Lung (tissue), 12 donors: ENCODE results near the gene RAB3GAP2. TPM values are rescaled to one million over a fixed set of nuclear protein-coding genes. Genes with fewer than 3 reads are reported as not detected.

ENCODE experiments used
- ATAC-seq: fragments of 200-7000 bp; cut with Tn5 transposase; one replicate; pipeline ENCODE4 v1.9.1; 2020; ENCODE audit warnings: moderate number of reproducible peaks; ENCODE audit not compliant: insufficient read depth, low FRiP score
- DNase-seq, 3 donors: peaks; one replicate each; pipeline ENCODE4 v3.0.0-alpha.2; 2013 to 2017
- H3K27ac ChIP-seq, 2 donors: one replicate each; pipeline ENCODE4 v1.5.1; 2013; ENCODE audit warnings: mild to moderate bottlenecking in 2 of 2, moderate library complexity in 2 of 2, control low read depth in 1 of 2, inconsistent platforms in 1 of 2, low read depth in 1 of 2, low read length in 1 of 2
- H3K27me3 ChIP-seq, 3 donors: one replicate each; pipeline ENCODE4 v1.5.1; 2013; ENCODE audit warnings: low read length in 2 of 3; ENCODE audit not compliant: control insufficient read depth in 3 of 3, insufficient read depth in 3 of 3
- H3K36me3 ChIP-seq, 4 donors: one replicate each; pipeline ENCODE4 v1.5.1; 2013; ENCODE audit warnings: low read length in 4 of 4, mild to moderate bottlenecking in 1 of 4, moderate library complexity in 1 of 4; ENCODE audit not compliant: control insufficient read depth in 4 of 4, insufficient read depth in 4 of 4
- H3K4me1 ChIP-seq, 5 donors: one replicate each; pipeline ENCODE4 v1.5.1; 2013; ENCODE audit warnings: low read length in 5 of 5, mild to moderate bottlenecking in 2 of 5, moderate library complexity in 1 of 5; ENCODE audit not compliant: control insufficient read depth in 5 of 5, insufficient read depth in 5 of 5
- H3K4me3 ChIP-seq: one replicate; pipeline ENCODE4 v1.5.1; 2013; ENCODE audit warnings: mild to moderate bottlenecking, control low read depth, moderate library complexity
- H3K9ac ChIP-seq, 2 donors: one replicate each; pipeline ENCODE4 v1.5.1; 2013; ENCODE audit warnings: low read length in 2 of 2, control low read depth in 1 of 2; ENCODE audit not compliant: insufficient read depth in 1 of 2
- H3K9me3 ChIP-seq, 4 donors: one replicate each; pipeline ENCODE4 v1.5.1; 2013; ENCODE audit warnings: low read length in 3 of 4, mild to moderate bottlenecking in 1 of 4, moderate library complexity in 1 of 4; ENCODE audit not compliant: control insufficient read depth in 4 of 4, insufficient read depth in 3 of 4
- WGBS, 2 donors: extraction: QIAGEN DNeasy Blood & Tissue Kit; methylation state at CpG; one replicate each; pipeline ENCODE4 v1.1.7; 2013; 5-methylcytosine and 5-hydroxymethylcytosine counted together
- polyA plus RNA-seq, 2 donors: library from polyadenylated mRNA; stranded (reverse); fragments of 200-250 nt; gene quantifications; one replicate each; pipeline ENCODE4 v1.2.1, GENCODE V29; 2013
- total RNA-seq, 2 donors: library from RNA; depleted of rRNA in 1 of 2; stranded (reverse); fragments of >200 nt in 1 of 2; gene quantifications; one replicate each; pipeline ENCODE4 v1.2.1, GENCODE V29; 2014 to 2021
- TF ChIP-seq, protein P1 (sequence below): IDR thresholded peaks from 2 replicates; pipeline ENCODE4 v1.5.1; 2012; ENCODE audit warnings: mild to moderate bottlenecking; ENCODE audit errors: control extremely low read depth, extremely low read depth
- donor health status: control.
- donor health status: control.
- donor health status: Bipolar disorder and iron deficiency.
- donor health status: healthy.
- donor health status: DM: yes; HTN: yes; CAD: no.

Gene RAB3GAP2
- total and polyA plus RNA-seq, 4 donors = 7.5 to 37.5 (median 23.2) TPM

DNA sequence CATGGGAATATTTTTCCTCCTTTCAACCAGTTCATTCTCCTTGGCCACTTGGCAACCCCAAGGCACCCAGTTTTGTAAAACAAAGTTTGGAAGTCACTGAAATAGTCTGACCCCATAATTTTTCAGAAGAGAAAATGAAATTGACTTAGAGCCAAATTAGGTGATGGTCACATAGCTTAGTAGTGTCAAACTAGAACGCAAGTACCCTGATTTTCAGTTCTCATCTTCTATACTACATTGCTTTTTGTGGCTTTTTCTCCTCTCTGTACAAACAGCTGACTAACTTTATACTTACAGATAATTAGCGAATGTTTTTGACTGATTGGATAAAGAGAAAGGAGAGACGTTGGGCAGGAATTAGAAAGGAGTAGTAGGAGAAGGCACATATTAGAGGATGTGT, 145.2 kb downstream of the RAB3GAP2 start:
- H3K4me3 ChIP-seq = no peak overlapping the region
- TF ChIP-seq, protein P1, sequence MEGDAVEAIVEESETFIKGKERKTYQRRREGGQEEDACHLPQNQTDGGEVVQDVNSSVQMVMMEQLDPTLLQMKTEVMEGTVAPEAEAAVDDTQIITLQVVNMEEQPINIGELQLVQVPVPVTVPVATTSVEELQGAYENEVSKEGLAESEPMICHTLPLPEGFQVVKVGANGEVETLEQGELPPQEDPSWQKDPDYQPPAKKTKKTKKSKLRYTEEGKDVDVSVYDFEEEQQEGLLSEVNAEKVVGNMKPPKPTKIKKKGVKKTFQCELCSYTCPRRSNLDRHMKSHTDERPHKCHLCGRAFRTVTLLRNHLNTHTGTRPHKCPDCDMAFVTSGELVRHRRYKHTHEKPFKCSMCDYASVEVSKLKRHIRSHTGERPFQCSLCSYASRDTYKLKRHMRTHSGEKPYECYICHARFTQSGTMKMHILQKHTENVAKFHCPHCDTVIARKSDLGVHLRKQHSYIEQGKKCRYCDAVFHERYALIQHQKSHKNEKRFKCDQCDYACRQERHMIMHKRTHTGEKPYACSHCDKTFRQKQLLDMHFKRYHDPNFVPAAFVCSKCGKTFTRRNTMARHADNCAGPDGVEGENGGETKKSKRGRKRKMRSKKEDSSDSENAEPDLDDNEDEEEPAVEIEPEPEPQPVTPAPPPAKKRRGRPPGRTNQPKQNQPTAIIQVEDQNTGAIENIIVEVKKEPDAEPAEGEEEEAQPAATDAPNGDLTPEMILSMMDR = no peak
- no peak overlapping the region for H3K9ac ChIP-seq
- no peaks in the 10 kb centered on the region for H3K9me3 ChIP-seq
- H3K36me3 ChIP-seq = peaks cover 5 to 17% (median 11%) of the 10 kb centered on the region in 4 donors
- ATAC-seq = no peak
- DNase-seq = no peak
- peaks cover 0 to 2% (median 0%) of the 10 kb centered on the region in 5 donors for H3K4me1 ChIP-seq
- WGBS, 2 donors = 89 to 95% methylated on average over 3 of the region's 3 CpGs
- no peaks in the 10 kb centered on the region for H3K27me3 ChIP-seq
- H3K27ac ChIP-seq = no peak overlapping the region

DNA sequence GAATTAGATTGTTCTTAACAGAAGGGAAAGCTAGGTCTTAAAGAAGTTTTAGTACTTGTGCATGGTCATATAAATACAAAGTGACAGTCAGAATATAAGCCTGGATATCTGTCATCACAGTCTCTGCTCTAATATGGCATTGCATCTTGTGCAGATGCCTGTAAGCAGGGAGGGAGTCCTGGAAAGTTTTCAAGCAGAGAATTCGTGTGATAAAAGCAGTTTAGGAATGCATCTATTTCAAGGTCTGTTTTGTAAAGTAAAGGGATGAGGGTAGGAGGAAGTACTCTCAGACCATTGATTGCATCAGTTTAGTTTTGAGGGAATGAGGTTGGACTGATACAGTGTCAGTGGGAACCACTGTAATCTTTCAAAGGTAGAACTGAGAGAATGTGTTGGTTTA, 147.7 kb downstream of the RAB3GAP2 start:
- WGBS, 2 donors = 20 to 23% methylated on average over 1 of the region's 1 CpG
- Histone ChIP-seq H3K9ac (no peak overlapping the region), H3K4me1 (peaks cover 0 to 2% (median 0%) of the 10 kb centered on the region in 5 donors), H3K9me3 (no peaks in the 10 kb centered on the region), H3K27ac (no peak overlapping the region), H3K36me3 (peaks cover 4 to 20% (median 10%) of the 10 kb centered on the region in 4 donors), H3K4me3 (no peak overlapping the region), H3K27me3 (no peaks in the 10 kb centered on the region)
- TF ChIP-seq, protein P1 = no peak
- ATAC-seq (no peak), DNase-seq (no peak)

DNA sequence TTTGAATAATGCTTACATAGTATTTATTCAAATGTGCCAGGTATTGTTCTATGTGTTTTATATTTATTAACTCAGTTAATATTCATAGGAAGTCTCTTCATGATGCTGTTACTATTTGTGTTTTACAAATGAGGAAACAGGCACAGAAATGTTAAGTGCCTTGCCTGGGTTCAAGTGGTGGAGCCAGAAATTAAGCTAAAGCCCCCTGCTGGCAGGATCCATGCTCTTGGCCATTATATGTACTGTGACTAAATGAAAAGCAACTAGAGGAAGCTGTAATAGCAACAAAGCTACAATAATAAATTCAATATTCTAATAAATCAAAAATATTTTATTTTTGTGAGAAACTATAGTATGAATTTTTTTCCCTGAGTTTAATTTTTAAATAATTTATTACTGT, 148.4 kb downstream of the RAB3GAP2 start:
- Histone ChIP-seq H3K27ac (no peak overlapping the region), H3K9me3 (no peaks in the 10 kb centered on the region), H3K4me1 (peaks cover 0 to 2% (median 0%) of the 10 kb centered on the region in 5 donors), H3K4me3 (no peak overlapping the region), H3K36me3 (peaks cover 4 to 20% (median 10%) of the 10 kb centered on the region in 4 donors), H3K9ac (no peak overlapping the region), H3K27me3 (no peaks in the 10 kb centered on the region)
- DNase-seq = peak in 1 of 3 donors; percentile 11
- TF ChIP-seq, protein P1 = no peak
- ATAC-seq = no peak

DNA sequence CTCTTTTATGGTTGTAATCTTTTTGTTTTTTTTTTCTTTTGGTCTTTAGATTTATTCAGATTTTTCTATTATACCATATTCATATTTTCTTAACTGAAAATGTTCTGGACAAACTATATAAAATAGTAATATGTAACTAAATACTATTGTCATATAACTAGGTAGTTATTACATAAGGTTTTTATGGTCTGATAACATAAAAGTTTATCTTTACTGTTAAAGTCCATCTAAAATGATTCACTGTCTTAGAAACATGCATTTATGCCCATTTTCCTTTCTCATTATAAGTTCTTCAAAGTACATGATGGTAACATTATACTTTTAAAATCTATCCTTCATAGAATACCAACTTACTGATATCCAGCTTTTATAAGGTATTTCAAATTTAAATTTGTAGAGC, 149.2 kb downstream of the RAB3GAP2 start:
- TF ChIP-seq, protein P1 = no peak
- Histone ChIP-seq H3K27ac (no peak overlapping the region), H3K27me3 (no peaks in the 10 kb centered on the region), H3K4me1 (peaks cover 0 to 2% (median 0%) of the 10 kb centered on the region in 5 donors), H3K4me3 (no peak overlapping the region), H3K9ac (no peak overlapping the region), H3K36me3 (peaks cover 3 to 16% (median 4%) of the 10 kb centered on the region in 4 donors), H3K9me3 (no peaks in the 10 kb centered on the region)
- no peak for ATAC-seq
- DNase-seq = no peak
